T-helper 1 cell treated with Interleukin-12 subunit alpha and Interleukin-12 subunit beta and Interleukin-4 antibody, amounts not matched to agents 30 μg/mL and 1 μg/mL, for 36 hours (primary cell): Measurements from ENCODE around the gene SLC27A3.
"Not testable (repeated sequence)": the region's sequence is repeated elsewhere in the genome, so short reads cannot be mapped to it uniquely, and the experiment has no call there.

Source experiments
- H3K27ac Mint-ChIP-seq: one replicate; pipeline ENCODE4 v1.8.0; 2021; ENCODE audit warnings: mild to moderate bottlenecking, mixed read lengths
- H3K27me3 Mint-ChIP-seq: one replicate; pipeline ENCODE4 v1.8.0; 2021; ENCODE audit warnings: low read depth, mixed read lengths
- H3K36me3 Mint-ChIP-seq: one replicate; pipeline ENCODE4 v1.8.0; 2021; ENCODE audit warnings: low read depth, mixed read lengths
- H3K4me1 Mint-ChIP-seq: one replicate; pipeline ENCODE4 v1.8.0; 2021; ENCODE audit warnings: low read depth, mixed read lengths
- H3K4me3 Mint-ChIP-seq: one replicate; pipeline ENCODE4 v1.8.0; 2021; ENCODE audit warnings: mild to moderate bottlenecking, moderate library complexity, mixed read lengths
- H3K9me3 Mint-ChIP-seq: one replicate; pipeline ENCODE4 v1.8.0; 2021; ENCODE audit warnings: mixed read lengths

SLC27A3 gene

GRCh38 chr1:153749408-153750005 lies 25.7 kb upstream of the SLC27A3 start:
- H3K4me1 Mint-ChIP-seq: peaks cover 6% of the 10 kb centered on the region
- H3K36me3 Mint-ChIP-seq: peaks cover 51% of the 10 kb centered on the region
- H3K27ac Mint-ChIP-seq: no peak overlapping the region

GRCh38 chr1:153750026-153750995 lies 24.9 kb upstream of the SLC27A3 start:
- H3K4me3 Mint-ChIP-seq: no peak overlapping the region
- H3K27ac Mint-ChIP-seq: no peak overlapping the region
- H3K36me3 Mint-ChIP-seq: peaks cover 54% of the 10 kb centered on the region
- no peaks in the 10 kb centered on the region for H3K9me3 Mint-ChIP-seq
- H3K4me1 Mint-ChIP-seq: peaks cover 6% of the 10 kb centered on the region
- H3K27me3 Mint-ChIP-seq: no peaks in the 10 kb centered on the region

More at GRCh38 chr1:153749408-153750005, 25.7 kb upstream of the SLC27A3 start:
- Mint-ChIP-seq H3K4me3 (no peak overlapping the region), H3K27me3 (no peaks in the 10 kb centered on the region), H3K9me3 (no peaks in the 10 kb centered on the region)

GRCh38 chr1:153752072-153752471 lies 23.1 kb upstream of the SLC27A3 start:
- Mint-ChIP-seq H3K36me3 (peaks cover 49% of the 10 kb centered on the region), H3K4me1 (peaks cover 6% of the 10 kb centered on the region), H3K4me3 (no peak overlapping the region), H3K9me3 (no peaks in the 10 kb centered on the region), H3K27ac (no peak overlapping the region), H3K27me3 (no peaks in the 10 kb centered on the region)

- Mint-ChIP-seq H3K4me3 (no peak overlapping the region), H3K27ac (no peak overlapping the region), H3K27me3 (no peaks in the 10 kb centered on the region), H3K4me1 (peaks cover 6% of the 10 kb centered on the region), H3K9me3 (no peaks in the 10 kb centered on the region), H3K36me3 (peaks cover 51% of the 10 kb centered on the region)
Observed at GRCh38 chr1:153752571-153753195, 22.5 kb upstream of the SLC27A3 start.

- peaks cover 5% of the 10 kb centered on the region for H3K4me1 Mint-ChIP-seq
- no peaks in the 10 kb centered on the region for H3K9me3 Mint-ChIP-seq
- H3K27ac Mint-ChIP-seq: no peak overlapping the region
- H3K27me3 Mint-ChIP-seq: no peaks in the 10 kb centered on the region
- H3K36me3 Mint-ChIP-seq: peaks cover 48% of the 10 kb centered on the region
- H3K4me3 Mint-ChIP-seq: no peak overlapping the region
Observed at GRCh38 chr1:153754266-153754665, 20.9 kb upstream of the SLC27A3 start.

GRCh38 chr1:153760440-153760839 lies 14.8 kb upstream of the SLC27A3 start:
- Mint-ChIP-seq H3K9me3 (no peaks in the 10 kb centered on the region), H3K4me3 (no peak overlapping the region), H3K36me3 (peaks cover 51% of the 10 kb centered on the region), H3K4me1 (no peaks in the 10 kb centered on the region), H3K27me3 (no peaks in the 10 kb centered on the region), H3K27ac (no peak overlapping the region)

DNA sequence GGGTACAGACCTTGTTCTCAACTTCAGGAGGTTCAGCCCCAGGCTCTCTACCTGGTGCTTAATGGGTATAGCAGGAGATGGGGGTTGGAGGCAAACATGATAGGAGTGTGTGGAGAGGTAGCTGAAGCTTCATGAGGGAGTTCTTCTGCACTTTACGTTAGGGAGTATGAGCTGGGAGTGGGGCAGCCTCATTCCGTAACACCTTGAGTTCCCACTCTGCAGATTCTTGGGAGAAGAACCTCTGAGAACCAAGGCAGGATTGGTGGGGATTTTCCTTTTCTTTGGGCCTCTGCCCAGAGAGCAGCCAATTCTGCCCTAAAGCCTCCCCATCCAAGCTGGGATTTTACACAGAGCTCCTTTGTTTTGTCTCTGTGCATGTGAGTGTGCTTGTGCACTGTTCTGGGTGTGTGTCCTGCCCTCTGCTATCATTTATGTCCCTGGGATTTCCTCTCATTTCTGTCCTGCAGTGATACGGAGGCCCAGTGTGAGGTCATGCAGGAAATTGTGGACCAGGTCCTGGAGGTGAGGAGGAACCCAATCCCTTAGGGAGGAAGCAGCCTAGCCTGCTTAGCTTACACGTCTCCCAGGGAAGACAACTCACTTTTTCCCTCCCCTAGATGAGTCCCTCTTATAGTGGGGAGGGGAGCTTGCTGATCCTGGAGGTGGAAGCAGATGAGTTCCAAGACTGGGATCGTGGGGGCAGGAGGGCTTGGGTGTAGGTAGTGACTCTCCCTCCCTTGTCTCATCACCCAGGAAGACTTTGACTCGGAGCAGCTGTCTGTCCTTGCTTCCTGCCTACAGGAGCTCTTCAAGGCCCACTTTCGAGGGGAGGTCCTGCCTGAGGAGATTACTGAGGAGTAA lies 11.6 kb upstream of the SLC27A3 start:
- Mint-ChIP-seq H3K4me3 (no peak overlapping the region), H3K27me3 (no peaks in the 10 kb centered on the region), H3K27ac (no peak overlapping the region), H3K9me3 (no peaks in the 10 kb centered on the region), H3K36me3 (peaks cover 47% of the 10 kb centered on the region), H3K4me1 (no peaks in the 10 kb centered on the region)

DNA sequence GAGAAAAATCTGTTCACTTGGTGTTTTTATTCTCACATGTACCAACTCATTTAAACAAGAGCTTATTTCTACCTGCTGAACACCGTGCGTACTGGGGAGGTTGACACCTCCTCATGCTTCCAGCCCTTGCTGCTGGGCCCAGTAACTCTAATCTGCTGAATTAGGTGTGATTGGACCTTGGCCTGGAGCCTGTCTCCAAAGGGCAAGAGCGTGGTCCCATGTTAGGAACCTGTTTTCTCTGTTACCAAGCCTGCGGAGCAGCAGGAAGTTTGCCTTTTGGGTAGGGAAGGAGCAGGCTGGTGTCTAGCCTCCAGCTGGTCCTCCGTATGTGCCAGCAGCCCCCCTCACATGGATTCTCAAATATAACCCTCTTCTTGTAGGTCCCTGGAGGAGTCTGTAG lies 10.9 kb upstream of the SLC27A3 start:
- no peaks in the 10 kb centered on the region for H3K4me1 Mint-ChIP-seq
- no peaks in the 10 kb centered on the region for H3K27me3 Mint-ChIP-seq

DNA sequence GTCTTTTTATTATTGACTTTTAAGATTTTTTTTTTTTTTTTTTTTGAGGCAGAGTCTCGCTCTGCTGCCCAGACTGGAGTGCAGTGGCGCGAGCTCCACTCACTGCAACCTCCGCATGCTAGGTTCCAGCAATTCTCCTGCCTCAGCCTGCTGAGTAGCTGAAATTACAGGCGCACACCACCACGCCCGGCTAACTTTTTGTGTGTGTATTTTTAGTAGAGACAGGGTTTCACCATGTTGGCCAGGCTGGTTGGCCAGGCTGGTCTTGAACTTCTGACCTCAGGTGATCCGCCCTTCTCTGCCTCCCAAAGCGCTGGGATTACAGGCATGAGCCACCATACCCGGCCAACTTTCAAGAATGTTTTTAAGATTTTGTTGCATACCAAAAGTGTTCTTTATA lies 8.5 kb upstream of the SLC27A3 start:
- peaks cover 48% of the 10 kb centered on the region for H3K36me3 Mint-ChIP-seq
- not testable (repeated sequence) for H3K27me3 Mint-ChIP-seq, H3K9me3 Mint-ChIP-seq, H3K4me1 Mint-ChIP-seq, H3K4me3 Mint-ChIP-seq, H3K27ac Mint-ChIP-seq

More for the DNA sequence above, 10.9 kb upstream of the SLC27A3 start:
- Mint-ChIP-seq H3K36me3 (peaks cover 54% of the 10 kb centered on the region), H3K4me3 (no peak overlapping the region), H3K9me3 (no peaks in the 10 kb centered on the region), H3K27ac (no peak overlapping the region)

DNA sequence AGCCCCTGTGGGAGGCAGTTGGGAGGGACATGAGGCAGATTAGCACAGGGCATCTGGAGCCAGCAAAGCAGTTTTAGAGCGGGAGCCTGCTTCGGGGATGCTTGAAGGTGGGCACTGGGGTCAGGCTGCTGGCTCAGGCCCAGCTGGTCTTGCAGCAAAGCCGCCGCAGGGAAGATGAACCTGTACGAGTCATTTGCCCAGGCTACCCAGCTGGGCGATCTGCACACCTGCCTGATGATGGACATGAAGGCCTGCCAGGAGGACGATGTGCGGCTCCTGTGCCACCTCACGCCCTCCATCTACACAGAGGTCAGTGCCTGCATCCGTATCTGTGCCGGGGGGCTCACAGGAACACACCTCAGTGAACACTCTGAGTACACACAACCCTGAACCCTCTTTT lies 7.7 kb upstream of the SLC27A3 start:
- H3K36me3 Mint-ChIP-seq: peaks cover 47% of the 10 kb centered on the region
- H3K9me3 Mint-ChIP-seq: no peaks in the 10 kb centered on the region
- H3K4me3 Mint-ChIP-seq: no peak overlapping the region
- H3K4me1 Mint-ChIP-seq: no peaks in the 10 kb centered on the region
- H3K27me3 Mint-ChIP-seq: no peaks in the 10 kb centered on the region
- H3K27ac Mint-ChIP-seq: no peak overlapping the region

- Mint-ChIP-seq H3K4me1 (no peaks in the 10 kb centered on the region), H3K27ac (no peak overlapping the region), H3K4me3 (no peak overlapping the region), H3K27me3 (no peaks in the 10 kb centered on the region), H3K9me3 (no peaks in the 10 kb centered on the region), H3K36me3 (peaks cover 46% of the 10 kb centered on the region)
Observed at GRCh38 chr1:153768316-153769181, 6.7 kb upstream of the SLC27A3 start.

GRCh38 chr1:153769221-153769620 lies 6.0 kb upstream of the SLC27A3 start:
- H3K27ac Mint-ChIP-seq: no peak overlapping the region
- H3K4me3 Mint-ChIP-seq: no peak overlapping the region
- peaks cover 49% of the 10 kb centered on the region for H3K36me3 Mint-ChIP-seq
- H3K4me1 Mint-ChIP-seq: peaks cover 3% of the 10 kb centered on the region
- no peaks in the 10 kb centered on the region for H3K9me3 Mint-ChIP-seq
- H3K27me3 Mint-ChIP-seq: no peaks in the 10 kb centered on the region

- Mint-ChIP-seq H3K27me3 (no peaks in the 10 kb centered on the region), H3K36me3 (peaks cover 47% of the 10 kb centered on the region), H3K9me3 (no peaks in the 10 kb centered on the region), H3K4me3 (no peak overlapping the region), H3K27ac (no peak overlapping the region), H3K4me1 (peaks cover 7% of the 10 kb centered on the region)
Observed at GRCh38 chr1:153770797-153771196, 4.4 kb upstream of the SLC27A3 start.
